Measurements from ENCODE around the gene MAFF.

Gene MAFF

DNA sequence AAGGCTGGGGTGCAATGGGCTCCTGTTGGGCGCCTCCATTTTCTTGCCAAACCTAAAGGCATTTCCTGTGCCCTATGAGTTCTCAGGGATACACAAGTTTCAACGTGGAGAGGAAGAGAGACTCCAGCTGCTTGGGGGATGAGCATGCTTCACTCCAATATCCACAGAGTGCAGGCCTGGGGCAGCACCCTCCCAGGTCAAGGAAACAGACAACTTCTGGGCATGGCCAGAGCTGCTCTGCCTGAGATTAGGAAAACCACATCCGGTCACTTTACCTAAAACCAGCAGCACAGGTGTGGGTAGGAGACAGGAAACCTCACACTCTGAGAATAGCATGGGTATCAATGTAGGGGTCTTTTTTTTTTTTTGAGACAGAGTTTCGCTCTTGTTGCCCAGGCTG lies 42.3 kb downstream of the MAFF start:
- H4K91ac ChIP-seq (ENCODE audit: low read length), result no peak overlapping the region
- H3K79me1 ChIP-seq (replicated peaks; ENCODE audit: low read length, poor library complexity, severe bottlenecking), result peaks cover 40% of the 10 kb centered on the region
- no peak overlapping the region for H2AK5ac ChIP-seq (ENCODE audit: low read length, severe bottlenecking)
- H3K18ac ChIP-seq (ENCODE audit: low read depth in 1 of 2, low read length in 2 of 2), result peak overlapping the region in 1 of 2 experiments; percentile 71
- H3K4ac ChIP-seq (ENCODE audit: low read depth in 1 of 2, low read length in 2 of 2), result no peak overlapping the region
- no peak overlapping the region for H2BK12ac ChIP-seq (ENCODE audit: low read length in 2 of 2)
- H2BK120ac ChIP-seq (ENCODE audit: low read depth, low read length), result no peak overlapping the region
- no peak overlapping the region for H2BK5ac ChIP-seq (ENCODE audit: low read depth, low read length, poor library complexity, severe bottlenecking)
- no peak overlapping the region for H2AFZ ChIP-seq (ENCODE audit: low read depth, low read length)
- H3K9me3 ChIP-seq (ENCODE audit: control insufficient read depth, low read length), result no peaks in the 10 kb centered on the region
- no peak overlapping the region for H3K27ac ChIP-seq (ENCODE audit: low read length, poor library complexity, severe bottlenecking)
- H3K4me1 ChIP-seq (ENCODE audit: control insufficient read depth, insufficient read depth, low read depth, low read length), result peaks cover 31% of the 10 kb centered on the region
- H3K36me3 ChIP-seq (ENCODE audit: control insufficient read depth in 1 of 2, insufficient read depth in 2 of 2, low read depth in 1 of 2, low read length in 2 of 2), result peaks cover 44 to 49% of the 10 kb centered on the region in 2 experiments
- no peak overlapping the region for H3K14ac ChIP-seq (ENCODE audit: low read length in 2 of 2)
- no peaks in the 10 kb centered on the region for H3K27me3 ChIP-seq (ENCODE audit: control insufficient read depth in 1 of 2, insufficient read depth in 1 of 2, low read length in 2 of 2)
- H3K4me2 ChIP-seq (ENCODE audit: low read length, poor library complexity, severe bottlenecking), result no peak overlapping the region
- no peak overlapping the region for H3K4me3 ChIP-seq (ENCODE audit: insufficient read depth in 1 of 2, low read depth in 1 of 2, low read length in 2 of 2)
- H4K8ac ChIP-seq (ENCODE audit: low read length), result no peak overlapping the region
- no peak overlapping the region for H3K9ac ChIP-seq (ENCODE audit: low read length)
- H2BK15ac ChIP-seq (ENCODE audit: low read depth, poor library complexity, severe bottlenecking), result no peak overlapping the region
- WGBS, result 61% methylated on average over 3 of the region's 4 CpGs
- no peak overlapping the region for H3K23ac ChIP-seq (ENCODE audit: low read length in 2 of 2)
- DNase-seq, result no peak

GRCh38 chr22:38246046-38246658 lies 44.4 kb downstream of the MAFF start:
- Histone ChIP-seq H2AFZ (ENCODE audit: low read depth, low read length) (no peak overlapping the region), H3K14ac (ENCODE audit: low read length in 2 of 2) (peak overlapping the region in 1 of 2 experiments; percentile 20), H3K36me3 (ENCODE audit: control insufficient read depth in 1 of 2, insufficient read depth in 2 of 2, low read depth in 1 of 2, low read length in 2 of 2) (peaks cover 47 to 61% of the 10 kb centered on the region in 2 experiments), H4K91ac (ENCODE audit: low read length) (no peak overlapping the region), H3K4me2 (ENCODE audit: low read length, poor library complexity, severe bottlenecking) (no peak overlapping the region), H3K27me3 (ENCODE audit: control insufficient read depth in 1 of 2, insufficient read depth in 1 of 2, low read length in 2 of 2) (no peaks in the 10 kb centered on the region), H3K18ac (ENCODE audit: low read depth in 1 of 2, low read length in 2 of 2) (peak overlapping the region in 1 of 2 experiments; percentile 48), H2BK120ac (ENCODE audit: low read depth, low read length) (no peak overlapping the region), H2BK12ac (ENCODE audit: low read length in 2 of 2) (peak overlapping the region in 1 of 2 experiments; percentile 10), H3K23ac (ENCODE audit: low read length in 2 of 2) (peak overlapping the region in 1 of 2 experiments; percentile 1), H2BK5ac (ENCODE audit: low read depth, low read length, poor library complexity, severe bottlenecking) (no peak overlapping the region), H3K9ac (ENCODE audit: low read length) (no peak overlapping the region), H2BK15ac (ENCODE audit: low read depth, poor library complexity, severe bottlenecking) (no peak overlapping the region), H3K4ac (ENCODE audit: low read depth in 1 of 2, low read length in 2 of 2) (peak overlapping the region in 1 of 2 experiments; percentile 35), H2AK5ac (ENCODE audit: low read length, severe bottlenecking) (no peak overlapping the region), H3K9me3 (ENCODE audit: control insufficient read depth, low read length) (no peaks in the 10 kb centered on the region), H4K8ac (ENCODE audit: low read length) (no peak overlapping the region), H3K79me1 (replicated peaks; ENCODE audit: low read length, poor library complexity, severe bottlenecking) (peaks cover 50% of the 10 kb centered on the region), H3K27ac (ENCODE audit: low read length, poor library complexity, severe bottlenecking) (no peak overlapping the region), H3K4me1 (ENCODE audit: control insufficient read depth, insufficient read depth, low read depth, low read length) (peaks cover 24% of the 10 kb centered on the region), H3K4me3 (ENCODE audit: insufficient read depth in 1 of 2, low read depth in 1 of 2, low read length in 2 of 2) (no peak overlapping the region)
- WGBS, result 97% methylated on average over 19 of the region's 19 CpGs
- no peak for DNase-seq

GRCh38 chr22:38246692-38247091 lies 44.9 kb downstream of the MAFF start:
- Histone ChIP-seq H3K18ac (ENCODE audit: low read depth in 1 of 2, low read length in 2 of 2) (no peak overlapping the region), H3K27me3 (ENCODE audit: control insufficient read depth in 1 of 2, insufficient read depth in 1 of 2, low read length in 2 of 2) (no peaks in the 10 kb centered on the region), H3K79me1 (replicated peaks; ENCODE audit: low read length, poor library complexity, severe bottlenecking) (peaks cover 52% of the 10 kb centered on the region), H2BK5ac (ENCODE audit: low read depth, low read length, poor library complexity, severe bottlenecking) (no peak overlapping the region), H3K27ac (ENCODE audit: low read length, poor library complexity, severe bottlenecking) (no peak overlapping the region), H2AFZ (ENCODE audit: low read depth, low read length) (no peak overlapping the region), H3K4ac (ENCODE audit: low read depth in 1 of 2, low read length in 2 of 2) (no peak overlapping the region), H3K14ac (ENCODE audit: low read length in 2 of 2) (no peak overlapping the region), H4K91ac (ENCODE audit: low read length) (no peak overlapping the region), H3K9ac (ENCODE audit: low read length) (no peak overlapping the region), H3K4me2 (ENCODE audit: low read length, poor library complexity, severe bottlenecking) (no peak overlapping the region), H4K8ac (ENCODE audit: low read length) (no peak overlapping the region), H2BK12ac (ENCODE audit: low read length in 2 of 2) (no peak overlapping the region), H3K4me1 (ENCODE audit: control insufficient read depth, insufficient read depth, low read depth, low read length) (peaks cover 22% of the 10 kb centered on the region), H3K23ac (ENCODE audit: low read length in 2 of 2) (no peak overlapping the region), H3K9me3 (ENCODE audit: control insufficient read depth, low read length) (no peaks in the 10 kb centered on the region), H2BK120ac (ENCODE audit: low read depth, low read length) (no peak overlapping the region), H3K36me3 (ENCODE audit: control insufficient read depth in 1 of 2, insufficient read depth in 2 of 2, low read depth in 1 of 2, low read length in 2 of 2) (peaks cover 47 to 61% of the 10 kb centered on the region in 2 experiments), H2AK5ac (ENCODE audit: low read length, severe bottlenecking) (no peak overlapping the region), H2BK15ac (ENCODE audit: low read depth, poor library complexity, severe bottlenecking) (no peak overlapping the region), H3K4me3 (ENCODE audit: insufficient read depth in 1 of 2, low read depth in 1 of 2, low read length in 2 of 2) (no peak overlapping the region)
- no peak for DNase-seq
- WGBS, result 91% methylated on average over 5 of the region's 5 CpGs

DNA sequence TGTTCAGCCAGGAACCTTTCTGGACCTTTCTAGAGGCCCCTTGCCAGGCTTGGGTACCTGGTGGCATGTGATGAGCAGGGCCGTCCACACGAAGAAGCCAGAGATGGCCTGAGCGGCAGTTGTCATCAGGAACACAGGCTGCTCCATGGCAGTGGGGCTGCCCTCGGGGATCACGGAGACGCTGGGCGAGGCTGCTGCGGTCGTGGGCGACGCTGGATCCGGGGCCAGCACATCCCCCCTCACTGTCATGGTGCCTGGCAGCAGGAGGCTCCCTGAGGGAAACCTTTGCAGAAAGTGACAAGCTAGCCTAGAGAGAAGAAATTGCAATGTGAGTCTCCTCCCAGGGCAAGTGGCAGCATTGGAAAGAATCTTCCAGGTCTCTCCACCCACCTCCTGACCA lies 45.9 kb downstream of the MAFF start:
- Histone ChIP-seq H3K79me1 (replicated peaks; ENCODE audit: low read length, poor library complexity, severe bottlenecking) (peaks cover 49% of the 10 kb centered on the region), H3K4me1 (ENCODE audit: control insufficient read depth, insufficient read depth, low read depth, low read length) (peaks cover 18% of the 10 kb centered on the region), H2BK120ac (ENCODE audit: low read depth, low read length) (no peak overlapping the region), H3K4me3 (ENCODE audit: insufficient read depth in 1 of 2, low read depth in 1 of 2, low read length in 2 of 2) (no peak overlapping the region), H3K9ac (ENCODE audit: low read length) (no peak overlapping the region), H3K27ac (ENCODE audit: low read length, poor library complexity, severe bottlenecking) (no peak overlapping the region), H3K4ac (ENCODE audit: low read depth in 1 of 2, low read length in 2 of 2) (no peak overlapping the region), H3K18ac (ENCODE audit: low read depth in 1 of 2, low read length in 2 of 2) (no peak overlapping the region), H3K27me3 (ENCODE audit: control insufficient read depth in 1 of 2, insufficient read depth in 1 of 2, low read length in 2 of 2) (no peaks in the 10 kb centered on the region), H3K23ac (ENCODE audit: low read length in 2 of 2) (no peak overlapping the region), H4K8ac (ENCODE audit: low read length) (no peak overlapping the region), H3K14ac (ENCODE audit: low read length in 2 of 2) (no peak overlapping the region), H2AFZ (ENCODE audit: low read depth, low read length) (no peak overlapping the region), H2BK5ac (ENCODE audit: low read depth, low read length, poor library complexity, severe bottlenecking) (no peak overlapping the region), H2BK12ac (ENCODE audit: low read length in 2 of 2) (no peak overlapping the region), H2AK5ac (ENCODE audit: low read length, severe bottlenecking) (no peak overlapping the region), H3K36me3 (ENCODE audit: control insufficient read depth in 1 of 2, insufficient read depth in 2 of 2, low read depth in 1 of 2, low read length in 2 of 2) (peaks cover 47 to 58% of the 10 kb centered on the region in 2 experiments), H3K4me2 (ENCODE audit: low read length, poor library complexity, severe bottlenecking) (no peak overlapping the region), H3K9me3 (ENCODE audit: control insufficient read depth, low read length) (no peaks in the 10 kb centered on the region), H2BK15ac (ENCODE audit: low read depth, poor library complexity, severe bottlenecking) (no peak overlapping the region), H4K91ac (ENCODE audit: low read length) (no peak overlapping the region)
- DNase-seq, result no peak
- WGBS, result 96% methylated on average over 11 of the region's 12 CpGs

All from mesenchymal stem cell (in vitro differentiated cells and primary cell).